Testis (tissue), 3 donors: ENCODE results near the gene DROSHA. TPM values are rescaled to one million over a fixed set of nuclear protein-coding genes. Genes with fewer than 3 reads are reported as not detected.

Source experiments
- DNase-seq: peaks from one replicate; pipeline ENCODE4 v3.0.0-alpha.2; 2019
- H3K27ac ChIP-seq, 2 donors: fragments of 200-600 bp; sonication (generic); one replicate each; pipeline ENCODE4 v1.5.1; 2019
- H3K27me3 ChIP-seq: fragments of 200-600 bp; sonication (generic); one replicate; pipeline ENCODE4 v1.5.1; 2019
- H3K36me3 ChIP-seq: fragments of 200-600 bp; sonication (generic); one replicate; pipeline ENCODE4 v1.5.1; 2017; ENCODE audit warnings: low read depth; ENCODE audit errors: missing control alignments
- H3K4me1 ChIP-seq: fragments of 200-600 bp; sonication (generic); one replicate; pipeline ENCODE4 v1.5.1; 2019
- H3K4me3 ChIP-seq, 2 donors: fragments of 200-600 bp; sonication (generic); one replicate each; pipeline ENCODE4 v1.5.1; 2017 to 2019
- H3K9me3 ChIP-seq: fragments of 200-600 bp; sonication (generic); one replicate; pipeline ENCODE4 v1.5.1; 2017
- CTCF ChIP-seq, 3 experiments: fragments of 450-650 bp in 2 of 3; fragments of 200-600 bp in 1 of 3; sonication (generic) in 1 of 3; IDR thresholded peaks; one replicate each; pipeline ENCODE4 v1.5.1; 2016 to 2019; ENCODE audit warnings: antibody characterized with exemption in 3 of 3, mild to moderate bottlenecking in 2 of 3, moderate library complexity in 1 of 3
- POLR2A ChIP-seq: fragments of 450-650 bp; IDR thresholded peaks from one replicate; pipeline ENCODE4 v1.6.1; 2017; ENCODE audit warnings: antibody characterized with exemption, mild to moderate bottlenecking, moderate library complexity
- WGBS, 2 donors: methylation state at CpG; one replicate each; pipeline ENCODE4 v1.1.5; 2018; 5-methylcytosine and 5-hydroxymethylcytosine counted together
- intact Hi-C: fragments of 100-400 bp; cut with DNase I; formaldehyde crosslinking; loops from one replicate; pipeline ENCODE4 v1.15.1; 2023; ENCODE audit warnings: low total_unique reads
- polyA plus RNA-seq: library from polyadenylated mRNA; stranded (reverse); fragments of 350-450 nt; fragmentation: Illumina TruSeq; extraction: RNeasy Lipid Tissue Mini Kit (QIAGEN cat#74804); gene quantifications from one replicate; pipeline ENCODE4 v1.2.3, GENCODE V29; 2014; ENCODE audit warnings: low read depth, low replicate concordance; ENCODE audit not compliant: insufficient read depth
- total RNA-seq, 2 donors: library from RNA; depleted of rRNA; stranded (reverse); fragments of >200 nt; gene quantifications; one replicate each; pipeline ENCODE4 v1.2.3, GENCODE V29; 2016

The DROSHA gene
- total and polyA plus RNA-seq, 3 donors from 2014 or later = 23.3 to 79.6 (median 50.4) TPM

- Histone ChIP-seq H3K4me3 (no peak overlapping the region), H3K4me1 (no peaks in the 10 kb centered on the region), H3K27me3 (no peaks in the 10 kb centered on the region), H3K27ac (no peak overlapping the region), H3K36me3 (no peaks in the 10 kb centered on the region), H3K9me3 (no peaks in the 10 kb centered on the region)
- DNase-seq = no peak
- no peak for TF ChIP-seq POLR2A
- no peak for TF ChIP-seq CTCF (IDR thresholded peaks at IDR 0.05)
- WGBS, 2 donors = 91 to 92% methylated on average over 4 of the region's 4 CpGs
- intact Hi-C loops = no loop called here
These were observed 36.6 kb downstream of the DROSHA start for GRCh38 chr5:31495336-31495735.

- H3K27ac ChIP-seq = no peak overlapping the region
- WGBS, 2 donors = 76 to 80% methylated on average over 4 of the region's 4 CpGs
- no peaks in the 10 kb centered on the region for H3K36me3 ChIP-seq
- H3K4me1 ChIP-seq = no peaks in the 10 kb centered on the region
- H3K27me3 ChIP-seq = no peaks in the 10 kb centered on the region
- no peaks in the 10 kb centered on the region for H3K9me3 ChIP-seq
- intact Hi-C loops = no loop called here
- DNase-seq = no peak
- H3K4me3 ChIP-seq = no peak overlapping the region
- TF ChIP-seq CTCF (IDR thresholded peaks at IDR 0.05) = no peak
- no peak for TF ChIP-seq POLR2A
These were observed 39.0 kb downstream of the DROSHA start for GRCh38 chr5:31492869-31493268.

- H3K4me3 ChIP-seq = no peak overlapping the region
- H3K27me3 ChIP-seq = no peaks in the 10 kb centered on the region
- H3K9me3 ChIP-seq = no peaks in the 10 kb centered on the region
- no peak overlapping the region for H3K27ac ChIP-seq
- intact Hi-C loops = no loop called here
- TF ChIP-seq CTCF (IDR thresholded peaks at IDR 0.05) (no peak), POLR2A (no peak)
- no peaks in the 10 kb centered on the region for H3K36me3 ChIP-seq
- 82 to 87% methylated on average over 2 of the region's 2 CpGs for WGBS, 2 donors
- no peaks in the 10 kb centered on the region for H3K4me1 ChIP-seq
- no peak for DNase-seq
These were observed 44.4 kb downstream of the DROSHA start for GRCh38 chr5:31487506-31487905.

GRCh38 chr5:31486441-31486840, 45.5 kb downstream of the DROSHA start:
- no peak for DNase-seq
- Histone ChIP-seq H3K4me3 (no peak overlapping the region), H3K4me1 (no peaks in the 10 kb centered on the region), H3K27ac (no peak overlapping the region), H3K9me3 (no peaks in the 10 kb centered on the region), H3K27me3 (no peaks in the 10 kb centered on the region), H3K36me3 (no peaks in the 10 kb centered on the region)
- intact Hi-C loops = no loop called here
- TF ChIP-seq CTCF (IDR thresholded peaks at IDR 0.05) = no peak
- no peak for TF ChIP-seq POLR2A
- WGBS, 2 donors = 86 to 90% methylated on average over 6 of the region's 6 CpGs

GRCh38 chr5:31485376-31486207, 46.3 kb downstream of the DROSHA start:
- no peak overlapping the region for H3K4me3 ChIP-seq
- H3K36me3 ChIP-seq = no peaks in the 10 kb centered on the region
- no peaks in the 10 kb centered on the region for H3K4me1 ChIP-seq
- 69 to 76% methylated on average over 7 of the region's 7 CpGs for WGBS, 2 donors
- no peak for TF ChIP-seq POLR2A
- no peak for TF ChIP-seq CTCF (IDR thresholded peaks at IDR 0.05)
- no peaks in the 10 kb centered on the region for H3K9me3 ChIP-seq
- DNase-seq = no peak
- intact Hi-C loops = no loop called here
- H3K27me3 ChIP-seq = no peaks in the 10 kb centered on the region
- no peak overlapping the region for H3K27ac ChIP-seq
